Hypothalamus (tissue), 51 donors: ENCODE results near the gene PTPRN2.
A peak's percentile ranks its signal among the peaks of the same experiment; 100 is the strongest.
"Not testable (repeated sequence)": the region's sequence is repeated elsewhere in the genome, so short reads cannot be mapped to it uniquely, and the experiment has no call there.

Source experiments
- DNase-seq, 51 donors: peaks; one replicate each; lab custom pipeline; 2025; lab: John Stamatoyannopoulos, UW

Gene PTPRN2

DNA sequence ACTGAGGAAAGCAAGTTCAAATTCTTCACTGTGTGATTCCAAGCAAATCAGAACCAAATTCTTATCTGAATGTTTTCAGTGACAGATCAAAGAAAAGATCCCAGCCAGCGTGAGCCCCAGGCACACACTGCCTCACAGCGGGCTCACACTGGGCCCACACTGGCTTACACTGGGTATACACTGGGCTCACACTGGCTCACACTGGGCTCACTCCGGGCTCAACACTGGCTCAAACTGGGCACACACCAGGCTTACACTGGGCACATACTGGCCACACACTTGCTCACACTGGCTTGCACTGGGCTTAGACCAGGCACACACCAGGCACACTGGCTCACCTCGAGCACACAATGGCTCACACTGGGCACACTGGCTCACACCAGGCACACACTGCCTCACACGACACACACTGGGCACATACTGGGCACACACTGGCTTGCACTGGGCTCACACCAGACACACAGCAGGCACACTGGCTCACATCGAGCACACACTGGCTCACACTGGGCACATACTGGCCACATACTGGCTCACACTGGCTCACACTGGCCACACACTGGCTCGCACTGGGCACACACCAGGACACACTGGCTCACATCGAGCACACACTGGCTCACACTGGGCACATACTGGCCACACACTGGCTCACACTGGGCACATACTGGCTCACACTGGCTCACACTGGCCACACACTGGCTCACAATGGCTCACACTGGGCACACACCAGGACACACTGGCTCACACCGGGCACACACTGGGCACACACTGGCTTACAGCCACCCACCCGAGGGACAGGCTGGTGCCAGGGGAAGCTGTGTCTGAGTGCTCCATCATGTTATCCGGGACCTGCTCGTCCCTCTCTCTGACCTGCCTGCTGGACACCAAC lies 156.3 kb downstream of the PTPRN2 start:
- DNase-seq: no peak

DNA sequence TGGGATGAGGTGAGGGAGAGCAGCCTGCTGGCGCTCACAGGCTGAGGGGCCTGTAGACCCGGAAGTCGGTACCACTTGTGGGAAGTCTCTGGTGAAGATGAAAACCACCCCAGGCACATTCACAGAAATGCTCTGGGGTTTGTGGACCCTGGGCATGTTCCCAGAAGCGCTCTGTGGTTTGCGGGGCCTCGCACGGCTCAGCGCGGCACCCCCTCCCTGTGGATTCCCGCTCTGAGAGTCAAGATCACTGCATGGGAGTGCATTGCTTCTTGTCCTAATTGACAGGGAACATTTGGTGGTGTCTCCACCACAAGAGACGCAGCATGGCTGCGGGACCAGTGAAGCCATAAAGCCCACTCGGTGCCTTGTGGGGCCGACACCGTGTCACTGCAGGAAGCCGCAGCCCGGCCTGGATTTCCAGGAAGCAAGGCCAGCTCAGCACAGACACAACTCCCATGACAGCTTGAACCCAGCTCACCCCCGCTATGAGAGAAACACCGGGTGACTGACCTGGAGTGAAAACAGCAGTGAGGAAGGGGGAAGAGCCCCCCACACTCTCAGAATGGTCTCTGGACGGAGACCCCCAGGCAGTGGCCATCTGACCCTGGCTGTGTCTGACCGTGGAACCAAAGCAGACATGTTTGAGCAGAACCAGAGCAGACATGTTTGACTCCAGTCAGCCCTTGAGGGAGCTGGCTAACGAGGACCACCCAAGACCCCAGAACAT lies 157.2 kb downstream of the PTPRN2 start:
- no peak for DNase-seq

DNA sequence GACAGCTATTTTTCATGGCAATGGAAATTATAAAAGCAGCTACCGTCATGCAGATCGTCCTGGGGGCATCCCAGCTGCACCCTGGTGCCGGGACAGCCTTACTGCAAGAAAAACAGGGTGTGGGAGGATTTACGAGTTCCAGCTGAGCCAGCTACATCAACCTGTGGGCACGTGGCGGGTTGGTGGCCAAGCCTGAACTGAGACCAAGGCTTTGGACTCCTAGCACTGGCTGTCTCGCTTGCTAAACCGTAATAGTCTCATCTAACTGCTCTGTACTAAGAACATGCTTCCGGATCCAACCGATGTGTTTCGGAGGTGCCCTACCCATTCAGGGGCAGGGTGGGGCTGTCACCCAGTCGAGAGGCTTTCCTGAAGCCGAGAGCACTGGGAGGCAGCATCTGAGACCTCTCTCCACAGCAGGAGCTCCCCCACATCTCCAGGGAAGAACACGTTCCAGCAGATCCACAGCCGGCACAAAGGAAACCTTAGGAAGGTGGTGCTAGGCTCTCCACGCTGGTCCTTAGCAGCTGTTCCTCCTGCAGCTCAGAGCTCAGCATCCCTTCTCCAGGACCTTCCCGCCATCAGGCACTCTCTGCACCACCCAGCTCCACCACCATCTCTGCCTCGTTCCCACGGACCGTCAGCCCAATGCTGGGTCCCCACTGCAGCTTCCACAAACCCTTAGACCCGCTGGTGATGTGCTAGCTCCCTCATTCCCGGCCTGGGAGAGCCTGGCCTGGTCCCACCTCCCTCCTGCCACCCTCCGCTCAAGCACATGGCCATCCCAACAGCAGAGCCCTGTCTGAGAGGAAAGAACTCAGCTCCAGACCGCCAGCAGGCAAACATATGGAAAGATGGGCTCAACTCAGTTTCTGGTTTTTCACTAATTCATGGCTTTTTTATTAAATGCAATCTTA lies 158.5 kb downstream of the PTPRN2 start:
- no peak for DNase-seq

DNA sequence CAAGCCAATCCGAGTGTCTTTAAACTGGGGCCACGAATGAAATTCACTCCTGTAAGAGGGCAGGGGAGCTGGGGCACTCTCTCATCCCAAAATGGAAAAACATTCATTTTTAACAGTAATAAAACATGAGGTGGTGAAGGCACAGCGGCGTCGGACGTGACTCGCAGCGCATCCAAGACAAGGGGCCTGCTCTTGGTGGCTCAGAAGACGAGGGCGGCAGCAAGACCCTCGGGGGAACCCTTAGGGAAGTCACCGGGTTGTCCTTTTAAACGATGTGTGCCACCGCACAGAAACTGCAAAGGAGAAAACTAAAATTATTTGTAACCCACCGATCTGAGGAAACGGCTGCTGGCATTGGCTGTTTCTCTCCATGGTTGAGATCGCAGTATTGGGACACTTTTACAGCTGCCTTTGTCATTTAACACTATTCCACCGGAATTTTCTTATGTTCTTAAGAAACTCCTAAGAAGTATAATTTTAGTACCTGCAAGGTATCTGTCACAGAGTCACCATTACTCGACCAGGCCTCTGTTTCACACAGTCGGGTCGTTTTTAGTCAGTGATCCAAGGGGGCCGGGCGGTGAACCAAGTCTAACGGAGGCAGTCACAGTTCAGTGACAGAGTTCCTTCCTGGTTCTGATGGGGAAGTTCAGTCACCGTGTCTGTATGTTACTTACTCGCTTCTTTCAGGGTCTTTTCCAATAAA lies 159.3 kb downstream of the PTPRN2 start:
- DNase-seq: no peak

DNA sequence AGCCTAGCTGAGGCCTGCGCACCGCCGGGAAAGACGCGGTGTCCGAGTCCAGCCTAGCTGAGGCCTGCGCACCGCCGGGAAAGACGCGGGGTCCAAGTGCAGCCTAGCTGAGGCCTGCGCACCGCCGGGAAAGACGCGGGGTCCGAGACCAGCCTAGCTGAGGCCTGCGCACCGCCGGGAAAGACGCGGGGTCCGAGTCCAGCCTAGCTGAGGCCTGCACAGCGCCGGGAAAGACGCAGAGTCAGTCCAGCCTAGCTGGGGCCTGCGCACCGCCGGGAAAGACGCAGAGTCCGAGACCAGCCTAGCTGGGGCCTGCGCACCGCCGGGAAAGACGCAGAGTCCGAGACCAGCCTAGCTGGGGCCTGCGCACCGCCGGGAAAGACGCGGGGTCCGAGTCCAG lies 161.9 kb downstream of the PTPRN2 start:
- not testable (repeated sequence) for DNase-seq

DNA sequence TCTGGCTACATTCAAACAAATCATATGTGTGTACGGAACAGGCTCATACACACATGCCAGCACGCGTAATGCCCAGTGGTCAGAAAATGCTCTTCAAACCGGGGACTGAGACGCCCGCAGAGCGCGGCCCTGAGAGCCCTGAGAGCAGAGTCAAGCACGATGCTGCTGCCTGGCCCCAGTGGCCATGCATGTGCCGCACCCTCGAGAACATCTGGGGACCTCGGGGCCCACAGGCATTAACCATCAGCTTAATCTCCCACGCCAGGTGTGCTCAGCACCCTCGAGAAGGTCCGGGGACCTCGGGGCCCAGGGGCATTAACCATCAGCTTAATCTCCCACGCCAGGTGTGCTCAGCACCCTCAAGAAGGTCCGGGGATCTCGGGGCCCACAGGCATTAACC lies 163.1 kb downstream of the PTPRN2 start:
- no peak for DNase-seq

DNA sequence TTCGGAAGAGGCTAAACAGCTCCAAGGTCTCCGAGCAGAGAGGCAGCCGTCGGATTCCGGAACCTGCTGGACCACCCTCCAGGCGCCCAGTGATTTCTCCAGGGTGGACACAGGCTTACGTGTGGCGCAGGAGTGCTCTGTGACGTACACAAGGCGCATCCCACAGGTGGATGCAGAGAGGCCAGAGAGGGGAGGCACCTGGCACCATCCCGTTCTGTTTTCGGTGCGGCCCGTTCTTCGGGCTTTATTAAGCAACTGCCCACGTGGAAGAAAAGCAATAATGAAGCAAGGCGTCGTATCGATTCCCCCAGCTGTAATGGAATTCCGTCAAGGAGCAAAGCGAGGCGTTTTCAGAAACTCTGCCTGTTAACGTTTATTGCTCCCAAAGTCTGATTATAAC lies 163.6 kb downstream of the PTPRN2 start:
- no peak for DNase-seq

DNA sequence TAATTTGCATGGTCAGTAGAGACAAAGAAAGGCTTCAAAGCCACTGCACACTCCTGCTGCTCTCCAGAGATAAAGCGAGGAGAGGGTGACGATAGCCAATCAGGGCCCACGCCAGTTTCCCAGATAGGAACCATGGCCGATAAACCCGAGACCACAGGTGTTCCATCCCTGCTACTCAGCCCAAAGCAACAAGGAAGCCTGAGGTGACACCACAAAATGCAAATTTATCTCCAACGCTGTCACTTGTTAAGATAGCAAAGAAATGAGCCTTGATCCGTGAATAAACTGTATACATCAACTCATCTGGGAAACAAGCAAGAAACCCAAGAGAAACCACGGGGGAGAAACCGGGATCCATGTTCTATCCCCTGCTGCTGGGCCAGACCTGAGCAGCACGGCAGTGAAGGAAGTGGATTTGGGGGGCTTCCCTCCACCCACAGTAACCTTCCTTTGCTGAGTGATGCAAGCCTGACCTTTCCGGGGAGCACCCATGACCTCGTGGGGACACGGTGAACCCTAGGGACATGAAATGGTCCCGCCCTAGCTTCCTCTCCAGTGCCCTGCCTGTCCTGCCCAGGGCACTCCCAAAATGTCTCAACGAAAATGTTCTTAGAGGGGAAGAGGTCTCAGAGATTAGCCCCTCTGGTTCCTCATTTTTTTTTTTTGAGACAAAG lies 164.6 kb downstream of the PTPRN2 start:
- DNase-seq: no peak

DNA sequence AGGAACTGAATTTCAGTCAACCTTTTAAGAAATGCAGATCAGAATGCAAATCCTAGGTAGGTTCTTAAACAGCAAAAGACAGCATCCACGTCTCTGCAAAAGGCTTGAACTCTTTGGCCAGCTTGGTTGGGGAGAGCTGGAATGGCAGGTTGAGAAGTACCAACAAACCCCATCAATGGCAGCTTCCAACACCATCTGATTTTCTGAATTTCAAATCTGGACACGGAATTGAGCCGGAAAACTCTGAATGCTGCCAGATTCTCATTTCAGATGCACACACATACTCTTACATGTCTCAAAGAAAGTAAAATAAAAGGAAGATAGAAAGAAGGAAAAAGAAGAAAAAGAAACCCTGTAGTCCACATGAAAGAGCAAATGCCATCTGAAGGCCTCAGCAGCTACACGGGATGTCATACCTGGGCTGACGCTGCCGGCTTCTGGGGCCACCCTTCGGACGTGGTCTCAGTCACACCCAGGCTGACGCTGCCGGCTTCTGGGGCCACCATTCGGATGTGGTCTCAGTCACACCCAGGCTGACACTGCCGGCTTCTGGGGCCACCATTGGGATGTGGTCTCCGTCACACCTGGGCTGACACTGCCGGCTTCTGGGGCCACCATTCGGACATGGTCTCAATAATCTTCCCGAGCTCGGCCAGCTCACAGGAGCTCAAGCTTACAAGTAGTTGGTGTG lies 165.3 kb downstream of the PTPRN2 start:
- DNase-seq: no peak

DNA sequence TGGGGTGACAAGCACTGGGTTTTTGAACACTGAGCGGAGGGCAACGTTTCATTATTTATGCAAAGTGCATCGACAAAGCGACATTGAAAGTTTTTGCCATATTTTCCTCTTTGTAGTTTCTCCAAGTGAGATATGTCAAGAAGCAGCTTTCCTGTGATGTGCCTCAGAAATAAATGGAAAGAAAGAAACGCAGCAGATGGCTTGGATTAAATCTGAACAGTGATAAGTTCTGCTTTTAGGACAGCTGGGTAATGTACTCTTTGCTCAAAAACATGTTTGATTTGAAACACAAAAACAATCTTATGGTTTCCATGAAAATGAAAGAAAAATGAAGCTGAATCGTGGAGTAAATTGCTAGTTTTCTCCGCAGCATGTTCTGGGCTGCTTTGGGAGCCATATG lies 166.3 kb downstream of the PTPRN2 start:
- no peak for DNase-seq

DNA sequence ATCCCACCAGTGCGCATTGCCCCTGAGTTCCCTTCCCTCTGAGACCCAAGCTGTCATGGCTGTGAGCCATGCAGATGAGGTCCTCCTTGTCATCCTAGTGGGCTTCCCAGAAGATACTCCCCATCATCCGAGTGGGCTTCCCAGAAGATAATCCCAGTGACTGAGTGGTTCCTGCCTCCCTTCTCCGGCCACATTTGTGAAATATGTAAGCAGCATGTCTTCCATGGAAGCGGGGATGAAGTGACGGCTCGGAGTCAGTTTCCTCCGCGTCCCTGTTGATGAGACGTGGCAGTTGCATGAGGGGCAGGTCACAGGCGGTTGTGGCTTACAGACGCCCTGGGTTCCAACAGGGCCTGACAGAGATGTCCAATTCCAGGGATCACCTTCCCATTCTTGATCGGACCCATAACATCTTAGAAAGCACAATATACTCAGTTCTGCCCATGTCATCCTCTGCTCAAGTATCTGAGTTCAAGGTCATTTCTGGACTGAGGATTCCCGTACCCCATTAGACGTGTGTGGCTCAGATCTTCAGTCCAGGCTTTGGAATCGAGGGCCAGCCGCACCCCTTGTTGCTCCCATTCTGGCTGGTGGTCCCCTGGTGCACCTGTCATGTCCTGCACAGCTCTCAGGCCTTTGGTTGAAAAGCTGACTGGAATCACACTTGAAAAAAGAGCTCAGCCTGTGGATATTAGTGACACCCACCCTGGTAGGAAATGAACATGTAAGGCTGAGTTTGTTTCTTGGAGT lies 166.9 kb downstream of the PTPRN2 start:
- no peak for DNase-seq

DNA sequence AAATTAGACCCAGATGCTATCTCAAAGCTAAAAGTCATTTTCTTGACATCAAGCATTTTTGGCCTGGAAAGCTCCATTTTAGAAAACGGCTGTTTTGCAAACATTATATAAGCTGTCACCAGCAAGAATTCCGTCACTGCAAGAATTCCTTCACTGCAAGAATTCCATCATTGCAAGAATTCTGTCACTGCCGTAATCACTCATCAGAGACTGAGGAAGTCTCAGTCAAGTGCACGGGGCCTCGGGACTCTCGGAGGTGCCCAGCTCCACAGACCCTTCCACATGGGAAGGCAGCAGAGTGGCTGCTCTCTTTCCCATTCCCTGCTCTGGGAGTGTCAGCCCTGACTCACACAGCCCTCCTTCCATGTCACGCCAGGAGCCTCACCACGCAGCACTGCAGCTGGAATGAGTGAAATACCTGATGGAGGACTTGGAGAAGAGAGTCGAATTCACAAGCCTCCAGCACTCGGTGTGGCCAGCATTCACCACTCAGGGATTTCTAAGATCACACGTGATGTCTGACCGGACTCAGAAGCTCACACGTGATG lies 168.3 kb downstream of the PTPRN2 start:
- DNase-seq: no peak

DNA sequence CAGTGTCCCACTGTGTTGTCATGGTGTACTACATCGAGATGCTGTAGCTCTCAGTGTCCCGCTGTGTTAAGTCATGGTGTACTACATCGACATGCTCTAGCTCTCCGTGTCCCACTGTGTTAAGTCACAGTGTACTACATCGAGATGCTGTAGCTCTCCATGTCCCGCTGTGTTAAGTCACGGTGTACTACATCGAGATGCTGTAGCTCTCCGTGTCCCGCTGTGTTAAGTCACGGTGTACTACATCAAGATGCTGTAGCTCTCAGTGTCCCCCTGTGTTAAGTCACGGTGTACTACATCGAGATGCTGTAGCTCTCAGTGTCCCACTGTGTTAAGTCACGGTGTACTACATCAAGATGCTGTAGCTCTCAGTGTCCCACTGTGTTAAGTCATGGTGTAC lies 169.2 kb downstream of the PTPRN2 start:
- DNase-seq: not testable (repeated sequence)

DNA sequence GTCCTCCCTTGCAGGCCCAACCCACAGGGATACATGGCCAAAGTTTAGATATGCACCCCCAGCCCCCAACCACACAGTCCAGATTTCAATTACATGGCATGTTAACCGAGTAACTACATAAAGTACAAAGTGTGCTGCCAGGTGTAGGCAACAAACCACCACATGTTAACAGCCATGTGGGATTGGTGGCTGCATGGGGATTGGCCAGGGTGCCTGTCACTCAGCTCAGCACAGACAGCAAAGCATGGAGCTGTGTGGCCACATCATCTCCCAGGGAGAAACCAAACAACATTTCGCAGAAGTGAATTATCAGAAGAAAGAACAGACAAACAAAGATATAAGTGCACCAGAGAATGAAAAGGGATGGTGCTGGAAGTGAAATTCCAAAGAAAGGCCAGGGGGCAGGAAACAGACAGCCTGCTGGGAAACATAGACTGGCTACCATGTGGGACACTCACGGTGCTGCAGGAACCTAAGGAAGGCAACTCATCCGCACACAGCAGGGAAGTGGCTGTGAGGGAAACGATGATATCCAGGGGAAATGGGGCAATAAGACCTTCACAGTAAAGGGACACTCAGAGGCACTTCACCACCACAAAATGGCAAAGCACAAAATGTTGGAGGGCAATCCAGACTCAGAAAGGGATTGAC lies 171.2 kb downstream of the PTPRN2 start:
- DNase-seq: no peak

DNA sequence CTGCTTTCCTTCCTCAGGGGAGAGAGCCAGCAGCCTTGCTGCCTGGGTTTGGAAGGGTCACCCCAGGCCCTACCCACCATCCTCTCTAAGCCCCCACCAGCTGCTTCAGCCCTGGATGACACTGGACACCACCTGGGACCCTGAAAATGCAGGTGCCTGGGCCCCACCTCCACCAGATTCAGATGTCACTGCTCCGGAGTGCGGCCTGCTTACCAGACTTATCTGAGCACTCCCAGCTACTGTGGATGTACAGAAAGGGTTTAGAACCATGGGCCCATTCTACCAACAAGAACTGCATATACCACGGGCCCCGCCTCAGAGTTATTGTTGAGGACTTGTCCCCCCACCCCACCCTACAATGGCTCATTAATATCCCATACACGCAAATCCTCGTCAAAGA lies 172.3 kb downstream of the PTPRN2 start:
- DNase-seq: no peak

DNA sequence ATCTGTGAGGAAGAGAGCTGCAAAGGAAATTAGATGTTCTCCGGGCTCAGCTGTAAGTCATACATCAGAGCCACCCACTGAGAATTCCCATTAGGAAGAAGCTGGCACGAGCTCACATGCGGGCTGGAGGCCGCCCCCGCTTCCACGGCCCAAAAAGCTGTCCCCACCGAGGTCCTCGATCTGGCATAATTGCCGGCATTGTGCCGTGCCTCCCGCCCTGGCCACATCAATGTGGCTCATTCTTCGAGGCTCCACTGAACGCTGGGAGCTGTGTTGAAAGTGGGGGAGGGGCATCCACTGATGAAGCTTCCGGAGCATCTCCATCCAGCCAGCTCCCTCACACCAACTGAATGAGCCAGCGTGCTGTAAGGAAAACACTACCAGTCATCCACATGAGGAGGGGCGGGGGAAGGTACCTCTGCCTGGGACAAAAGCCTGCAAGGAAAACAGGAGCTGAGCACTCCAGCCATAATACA lies 173.1 kb downstream of the PTPRN2 start:
- DNase-seq: peak; percentile 16 to 93 (median 79)

DNA sequence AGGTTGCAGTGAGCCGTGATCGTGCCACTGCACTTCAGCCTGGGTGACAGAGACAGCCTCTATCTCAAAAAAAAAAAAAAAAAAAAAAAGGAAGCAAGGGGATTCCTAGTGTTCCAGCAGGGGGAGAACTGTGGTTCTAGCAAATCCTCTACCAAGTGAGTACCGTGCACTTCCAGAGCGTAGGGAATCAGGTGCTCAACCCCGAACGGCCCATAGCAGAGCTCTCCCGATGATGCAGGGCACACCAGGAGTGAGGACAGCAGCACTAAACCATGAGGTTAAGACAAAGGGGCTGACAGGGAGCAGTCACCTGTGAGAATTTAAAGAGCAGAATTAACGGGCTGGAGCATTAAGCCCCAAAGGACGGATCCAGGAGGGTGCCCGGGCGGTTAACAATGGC lies 173.6 kb downstream of the PTPRN2 start:
- peak in 3 of 51 donors; percentile 43 to 73 (median 54) for DNase-seq
